Testis (tissue), 3 donors: Measurements from ENCODE around the gene RFC3. TPM values are rescaled to one million over a fixed set of nuclear protein-coding genes. Genes with fewer than 3 reads are reported as not detected.

ENCODE experiments used
- DNase-seq: peaks from one replicate; pipeline ENCODE4 v3.0.0-alpha.2; 2019
- H3K27ac ChIP-seq, 2 donors: fragments of 200-600 bp; sonication (generic); one replicate each; pipeline ENCODE4 v1.5.1; 2019
- H3K27me3 ChIP-seq: fragments of 200-600 bp; sonication (generic); one replicate; pipeline ENCODE4 v1.5.1; 2019
- H3K36me3 ChIP-seq: fragments of 200-600 bp; sonication (generic); one replicate; pipeline ENCODE4 v1.5.1; 2017; ENCODE audit warnings: low read depth; ENCODE audit errors: missing control alignments
- H3K4me1 ChIP-seq: fragments of 200-600 bp; sonication (generic); one replicate; pipeline ENCODE4 v1.5.1; 2019
- H3K4me3 ChIP-seq, 2 donors: fragments of 200-600 bp; sonication (generic); one replicate each; pipeline ENCODE4 v1.5.1; 2017 to 2019
- H3K9me3 ChIP-seq: fragments of 200-600 bp; sonication (generic); one replicate; pipeline ENCODE4 v1.5.1; 2017
- CTCF ChIP-seq, 3 experiments: fragments of 450-650 bp in 2 of 3; fragments of 200-600 bp in 1 of 3; sonication (generic) in 1 of 3; IDR thresholded peaks; one replicate each; pipeline ENCODE4 v1.5.1; 2016 to 2019; ENCODE audit warnings: antibody characterized with exemption in 3 of 3, mild to moderate bottlenecking in 2 of 3, moderate library complexity in 1 of 3
- POLR2A ChIP-seq: fragments of 450-650 bp; IDR thresholded peaks from one replicate; pipeline ENCODE4 v1.6.1; 2017; ENCODE audit warnings: antibody characterized with exemption, mild to moderate bottlenecking, moderate library complexity
- WGBS, 2 donors: methylation state at CpG; one replicate each; pipeline ENCODE4 v1.1.5; 2018; 5-methylcytosine and 5-hydroxymethylcytosine counted together
- intact Hi-C: fragments of 100-400 bp; cut with DNase I; formaldehyde crosslinking; loops from one replicate; pipeline ENCODE4 v1.15.1; 2023; ENCODE audit warnings: low total_unique reads
- polyA plus RNA-seq: library from polyadenylated mRNA; stranded (reverse); fragments of 350-450 nt; fragmentation: Illumina TruSeq; extraction: RNeasy Lipid Tissue Mini Kit (QIAGEN cat#74804); gene quantifications from one replicate; pipeline ENCODE4 v1.2.3, GENCODE V29; 2014; ENCODE audit warnings: low read depth, low replicate concordance; ENCODE audit not compliant: insufficient read depth
- total RNA-seq, 2 donors: library from RNA; depleted of rRNA; stranded (reverse); fragments of >200 nt; gene quantifications; one replicate each; pipeline ENCODE4 v1.2.3, GENCODE V29; 2016

Gene RFC3
- total and polyA plus RNA-seq, 3 donors from 2014 or later: 20.2 to 42.2 (median 35.1) TPM

GRCh38 chr13:33863188-33863789 lies 45.3 kb downstream of the RFC3 start:
- 60 to 61% methylated on average over 3 of the region's 3 CpGs for WGBS, 2 donors
- H3K4me3 ChIP-seq: no peak overlapping the region
- H3K9me3 ChIP-seq: no peaks in the 10 kb centered on the region
- no peaks in the 10 kb centered on the region for H3K4me1 ChIP-seq
- intact Hi-C loops: no loop called here
- no peak for DNase-seq
- no peak overlapping the region for H3K27ac ChIP-seq
- TF ChIP-seq CTCF (IDR thresholded peaks at IDR 0.05) (no peak), POLR2A (no peak)
- H3K27me3 ChIP-seq: no peaks in the 10 kb centered on the region
- no peaks in the 10 kb centered on the region for H3K36me3 ChIP-seq

DNA sequence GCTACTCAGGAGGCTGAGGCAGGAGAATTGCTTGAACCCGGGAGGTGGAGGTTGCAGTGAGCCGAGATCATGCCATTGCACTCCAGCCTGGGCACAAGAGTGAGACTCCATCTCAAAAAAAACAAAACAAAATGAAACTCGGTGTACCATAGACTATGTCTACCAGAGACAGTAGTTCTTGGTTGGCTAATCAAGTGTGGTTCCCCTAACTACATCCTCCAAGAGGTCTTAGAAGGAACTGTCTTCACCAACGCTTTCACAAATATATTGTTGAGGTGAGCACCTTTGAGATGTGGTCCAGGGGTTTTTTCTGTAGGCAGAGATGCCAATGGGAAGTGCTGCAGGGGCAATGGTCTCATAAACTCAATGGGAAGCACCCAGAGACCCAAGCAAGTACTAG lies 48.0 kb downstream of the RFC3 start:
- no peak overlapping the region for H3K27ac ChIP-seq
- no peaks in the 10 kb centered on the region for H3K4me1 ChIP-seq
- no peak for DNase-seq
- no peak overlapping the region for H3K4me3 ChIP-seq
- intact Hi-C loops: no loop called here
- TF ChIP-seq POLR2A: no peak
- no peak for TF ChIP-seq CTCF (IDR thresholded peaks at IDR 0.05)
- no peaks in the 10 kb centered on the region for H3K9me3 ChIP-seq
- 97% methylated on average over 4 of the region's 4 CpGs for WGBS, 2 donors
- no peaks in the 10 kb centered on the region for H3K36me3 ChIP-seq
- H3K27me3 ChIP-seq: no peaks in the 10 kb centered on the region

GRCh38 chr13:33867472-33867871 lies 49.5 kb downstream of the RFC3 start:
- WGBS, 2 donors: 94 to 96% methylated on average over 3 of the region's 3 CpGs
- intact Hi-C loops: no loop called here
- Histone ChIP-seq H3K27ac (no peak overlapping the region), H3K4me3 (no peak overlapping the region), H3K9me3 (no peaks in the 10 kb centered on the region), H3K4me1 (no peaks in the 10 kb centered on the region), H3K27me3 (no peaks in the 10 kb centered on the region), H3K36me3 (no peaks in the 10 kb centered on the region)
- no peak for DNase-seq
- TF ChIP-seq CTCF (IDR thresholded peaks at IDR 0.05) (no peak), POLR2A (no peak)

DNA sequence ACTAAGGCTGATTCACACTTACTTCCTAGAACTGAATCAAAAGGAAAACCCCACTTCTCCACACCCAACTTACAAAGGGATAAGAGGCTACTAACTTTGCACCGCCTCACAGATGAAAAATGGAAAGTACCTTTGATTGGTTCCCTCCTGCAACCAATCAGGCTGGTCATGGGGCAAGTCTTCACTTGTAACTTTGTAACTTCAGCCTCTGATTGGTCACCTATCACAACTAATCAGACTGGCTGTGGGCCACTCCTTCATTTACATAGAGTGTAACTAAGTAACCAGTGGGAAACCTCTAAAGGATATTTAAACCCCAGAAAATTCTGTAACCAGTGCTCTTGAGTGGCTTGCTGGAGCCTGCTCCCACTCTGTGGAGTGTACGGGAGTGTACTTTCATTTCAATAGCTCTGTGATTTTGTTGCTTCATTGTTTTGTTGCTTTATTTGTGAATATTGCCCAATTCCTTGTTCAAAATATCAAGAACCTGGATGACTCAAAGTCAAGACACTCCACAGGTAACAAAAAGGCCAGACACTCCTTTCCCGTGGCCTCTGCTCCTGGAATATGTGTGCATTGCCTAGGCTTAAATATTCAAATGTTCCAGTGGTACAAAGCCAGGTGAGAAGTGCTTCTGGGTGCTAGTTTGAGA lies 50.5 kb downstream of the RFC3 start:
- WGBS, 2 donors: 86 to 90% methylated on average over 3 of the region's 3 CpGs
- H3K27me3 ChIP-seq: no peaks in the 10 kb centered on the region
- H3K4me3 ChIP-seq: no peak overlapping the region
- H3K36me3 ChIP-seq: no peaks in the 10 kb centered on the region
- intact Hi-C loops: no loop called here
- DNase-seq: no peak
- no peak overlapping the region for H3K27ac ChIP-seq
- H3K4me1 ChIP-seq: no peaks in the 10 kb centered on the region
- no peaks in the 10 kb centered on the region for H3K9me3 ChIP-seq
- no peak for TF ChIP-seq POLR2A
- TF ChIP-seq CTCF (IDR thresholded peaks at IDR 0.05): no peak

DNA sequence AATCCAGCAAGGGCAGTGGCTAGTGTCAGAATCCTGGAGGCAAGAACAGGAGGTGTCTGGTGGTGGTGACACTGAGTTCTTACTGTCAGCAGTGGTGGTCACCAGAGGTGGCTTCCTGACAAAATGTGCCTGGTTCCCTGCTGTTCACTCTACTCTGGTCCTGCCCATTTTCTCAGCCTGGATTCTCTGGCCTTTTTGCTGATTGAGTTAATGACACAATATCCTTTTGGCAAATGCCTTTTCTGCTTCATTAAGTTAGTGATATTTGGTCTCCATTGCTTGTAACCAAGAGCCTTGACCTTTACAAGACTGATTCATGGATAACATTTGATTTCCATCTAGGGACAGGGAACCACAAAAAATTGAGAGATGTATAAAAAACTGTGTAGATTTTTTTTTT lies 51.1 kb downstream of the RFC3 start:
- no peaks in the 10 kb centered on the region for H3K36me3 ChIP-seq
- H3K4me1 ChIP-seq: no peaks in the 10 kb centered on the region
- H3K27me3 ChIP-seq: no peaks in the 10 kb centered on the region
- H3K9me3 ChIP-seq: no peaks in the 10 kb centered on the region
- H3K27ac ChIP-seq: no peak overlapping the region
- no peak for DNase-seq
- H3K4me3 ChIP-seq: no peak overlapping the region
- intact Hi-C loops: no loop called here
- no peak for TF ChIP-seq CTCF (IDR thresholded peaks at IDR 0.05)
- no peak for TF ChIP-seq POLR2A
